H1 (cell line): ENCODE data around the gene SLC6A12. TPM values are rescaled to one million over a fixed set of nuclear protein-coding genes. Genes with fewer than 3 reads are reported as not detected.
A peak's percentile ranks its signal among the peaks of the same experiment; 100 is the strongest.

Experiments
- CTCF ChIA-PET: fragments of 300-600 bp; sonication (Branson Sonifier 250); formaldehyde crosslinking; loops from one replicate; lab custom pipeline; 2021; ENCODE audit not compliant: partially characterized antibody; lab: Charles Lee
- POLR2A ChIA-PET: fragments of 300-600 bp; sonication (Branson Sonifier 250); formaldehyde crosslinking; loops from one replicate; lab custom pipeline; 2021; ENCODE audit warnings: inconsistent platforms; ENCODE audit not compliant: partially characterized antibody; lab: Charles Lee
- DNase-seq, 2 experiments: peaks; one replicate each; pipeline versions ENCODE4 v3.0.0 to v3.0.0-alpha.2; 2010 to 2022; ENCODE audit warnings: low spot score in 2 of 2, low read depth in 1 of 2, mixed read lengths in 1 of 2
- FAIRE-seq: peaks from 2 replicates; lab custom pipeline; 2011; peaks lifted over from hg19 to GRCh38; lab: Jason Lieb, UNC
- H2AFZ ChIP-seq: 2 replicates; pipeline ENCODE4 v1.8.1; 2012; ENCODE audit warnings: low read length, inconsistent platforms
- H2AK5ac ChIP-seq: 2 replicates; pipeline ENCODE4 v1.6.1; 2013; ENCODE audit warnings: low read depth, low read length
- H2BK120ac ChIP-seq: replicated peaks from 2 replicates; pipeline ENCODE3; 2013; ENCODE audit warnings: low read depth, low read length, inconsistent platforms
- H2BK12ac ChIP-seq: 2 replicates; pipeline ENCODE4 v1.6.1; 2013; ENCODE audit warnings: low read depth, low read length
- H2BK15ac ChIP-seq: 2 replicates; pipeline ENCODE4 v1.6.1; 2013; ENCODE audit warnings: low read length
- H2BK20ac ChIP-seq: 2 replicates; pipeline ENCODE4 v1.6.1; 2013; ENCODE audit warnings: low read length
- H2BK5ac ChIP-seq: 2 replicates; pipeline ENCODE4 v1.6.1; 2013; ENCODE audit warnings: low read depth, low read length
- H3K14ac ChIP-seq: 2 replicates; pipeline ENCODE4 v1.6.1; 2013; ENCODE audit warnings: inconsistent platforms; ENCODE audit not compliant: insufficient read length
- H3K18ac ChIP-seq: 2 replicates; pipeline ENCODE4 v1.6.1; 2013; ENCODE audit warnings: low read length; ENCODE audit errors: extremely low read depth
- H3K23ac ChIP-seq: 2 replicates; pipeline ENCODE4 v1.6.1; 2013; ENCODE audit warnings: inconsistent platforms; ENCODE audit not compliant: insufficient read length
- H3K23me2 ChIP-seq: 2 replicates; pipeline ENCODE4 v1.6.1; 2013; ENCODE audit warnings: low read depth, low read length
- H3K27ac ChIP-seq: 2 replicates; pipeline ENCODE4 v1.6.1; 2011; ENCODE audit warnings: low read depth, low read length, inconsistent platforms
- H3K27me3 ChIP-seq, 4 experiments: replicated peaks in 1 of 4; 1 replicate in 1 of 4; 2 replicates in 3 of 4; pipeline versions ENCODE4 v1.6.1 to v1.8.1; 2011 to 2013; ENCODE audit warnings: low read length in 3 of 4, mild to moderate bottlenecking in 3 of 4, inconsistent platforms in 2 of 4, mixed read lengths in 2 of 4, moderate library complexity in 1 of 4; ENCODE audit not compliant: control insufficient read depth in 3 of 4, insufficient read depth in 3 of 4; ENCODE audit errors: extremely low read depth in 1 of 4
- H3K36me3 ChIP-seq, 4 experiments: 2 replicates each; pipeline versions ENCODE4 v1.6.1 to v1.8.1; 2011 to 2013; ENCODE audit warnings: mild to moderate bottlenecking in 4 of 4, low read length in 3 of 4, moderate library complexity in 2 of 4, control low read depth in 1 of 4, inconsistent platforms in 1 of 4; ENCODE audit not compliant: insufficient read depth in 4 of 4, control insufficient read depth in 2 of 4
- H3K4ac ChIP-seq: replicated peaks from 2 replicates; pipeline ENCODE3; 2013; ENCODE audit warnings: low read length, low read depth, mixed read lengths, inconsistent platforms; ENCODE audit not compliant: insufficient read length
- H3K4me1 ChIP-seq, 4 experiments: replicated peaks in 1 of 4; 1 replicate in 1 of 4; 2 replicates in 3 of 4; pipeline versions ENCODE4 v1.6.1 to v1.8.1; 2011 to 2013; ENCODE audit warnings: low read length in 3 of 4, inconsistent platforms in 2 of 4, mixed read lengths in 1 of 4; ENCODE audit not compliant: insufficient read depth in 4 of 4, control insufficient read depth in 3 of 4
- H3K4me2 ChIP-seq, 2 experiments: 2 replicates each; pipeline versions ENCODE4 v1.6.1 to v1.8.1; 2011 to 2013; ENCODE audit warnings: low read depth in 2 of 2, low read length in 2 of 2, control low read depth in 1 of 2, inconsistent platforms in 1 of 2, mild to moderate bottlenecking in 1 of 2; ENCODE audit not compliant: insufficient read depth in 1 of 2
- H3K4me3 ChIP-seq, 4 experiments: fragments of 200-600, 300-600 bp in 1 of 4; sonication (generic), shearing (Covaris generic), sonication (Bioruptor Twin) in 1 of 4; 2 replicates each; pipeline versions ENCODE4 v1.5.1 to v1.8.1; 2011 to 2016; ENCODE audit warnings: low read length in 4 of 4, low read depth in 3 of 4, control low read depth in 2 of 4, inconsistent platforms in 2 of 4, mild to moderate bottlenecking in 2 of 4, mixed read lengths in 1 of 4, moderate library complexity in 1 of 4; ENCODE audit not compliant: insufficient read depth in 2 of 4; ENCODE audit errors: extremely low read depth in 1 of 4
- H3K56ac ChIP-seq: replicated peaks from 2 replicates; pipeline ENCODE3; 2013; ENCODE audit warnings: low read depth, mild to moderate bottlenecking, mixed read lengths, low read length, inconsistent platforms; ENCODE audit not compliant: insufficient read length
- H3K79me1 ChIP-seq: 2 replicates; pipeline ENCODE4 v1.6.1; 2013; ENCODE audit warnings: low read depth, low read length, control low read depth
- H3K79me2 ChIP-seq, 2 experiments: 2 replicates each; pipeline versions ENCODE4 v1.6.1 to v1.8.1; 2012 to 2013; ENCODE audit warnings: low read length in 2 of 2, mild to moderate bottlenecking in 2 of 2, inconsistent platforms in 1 of 2; ENCODE audit not compliant: insufficient read depth in 2 of 2, control insufficient read depth in 1 of 2
- H3K9ac ChIP-seq, 4 experiments: replicated peaks in 1 of 4; 1 replicate in 1 of 4; 2 replicates in 3 of 4; pipeline versions ENCODE4 v1.6.1 to v1.8.1; 2011 to 2013; ENCODE audit warnings: low read depth in 3 of 4, low read length in 3 of 4, control low read depth in 2 of 4, mild to moderate bottlenecking in 2 of 4, moderate library complexity in 2 of 4, inconsistent platforms in 1 of 4; ENCODE audit errors: extremely low read depth in 1 of 4
- H3K9me3 ChIP-seq, 2 experiments: 2 replicates each; pipeline versions ENCODE4 v1.6.1 to v1.8.1; 2012 to 2013; ENCODE audit warnings: mild to moderate bottlenecking in 2 of 2, moderate library complexity in 2 of 2, control low read depth in 1 of 2, inconsistent platforms in 1 of 2, low read depth in 1 of 2, low read length in 1 of 2, mixed read lengths in 1 of 2; ENCODE audit not compliant: insufficient read depth in 2 of 2
- H4K20me1 ChIP-seq, 2 experiments: replicated peaks in 1 of 2; 2 replicates each; pipeline versions ENCODE3 to v1.8.1; 2011 to 2013; ENCODE audit warnings: inconsistent platforms in 2 of 2, low read length in 2 of 2, mild to moderate bottlenecking in 1 of 2; ENCODE audit not compliant: insufficient read depth in 2 of 2, control insufficient read depth in 1 of 2
- H4K5ac ChIP-seq: 2 replicates; pipeline ENCODE4 v1.6.1; 2013; ENCODE audit warnings: low read length, low read depth, mixed read lengths, inconsistent platforms; ENCODE audit not compliant: insufficient read length
- H4K8ac ChIP-seq: 2 replicates; pipeline ENCODE4 v1.8.0; 2013; ENCODE audit warnings: mild to moderate bottlenecking, moderate library complexity, low read length, inconsistent platforms; ENCODE audit not compliant: insufficient read depth; ENCODE audit errors: extremely low read depth
- H4K91ac ChIP-seq: replicated peaks from 2 replicates; pipeline ENCODE3; 2013; ENCODE audit warnings: low read length, mixed read lengths, inconsistent platforms; ENCODE audit not compliant: insufficient read length
- EZH2 ChIP-seq: fragments of 200-600 bp; sonication (generic); IDR thresholded peaks from 2 replicates; pipeline ENCODE4 v1.7.1; 2012; ENCODE audit warnings: low read depth, mild to moderate bottlenecking, moderate library complexity, low read length, inconsistent platforms; ENCODE audit not compliant: severe bottlenecking
- JUN ChIP-seq: IDR thresholded peaks from 2 replicates; pipeline ENCODE4 v1.6.1; 2011; ENCODE audit warnings: low read depth, mild to moderate bottlenecking, improper control_type of control experiment, low read length
- SIX5 ChIP-seq: IDR thresholded peaks from 2 replicates; pipeline ENCODE4 v1.6.1; 2011; ENCODE audit warnings: mild to moderate bottlenecking, low read depth, low read length
- TBP ChIP-seq: IDR thresholded peaks from 2 replicates; pipeline ENCODE4 v1.6.1; 2011; ENCODE audit warnings: low read depth, low read length, improper control_type of control experiment
- WGBS, 2 experiments: shearing (Covaris generic) in 1 of 2; methylation state at CpG; one replicate each; pipeline versions ENCODE4 v1.1.6 to v1.1.7; 2013 to 2015; ENCODE audit warnings: low lambda C conversion rate in 2 of 2, mixed read lengths in 2 of 2, inconsistent platforms in 1 of 2, low coverage in 1 of 2, missing lambda C conversion rate in 1 of 2; ENCODE audit not compliant: insufficient replicate concordance in 2 of 2, insufficient coverage in 1 of 2, insufficient read length in 1 of 2; ENCODE audit errors: extremely low coverage in 1 of 2, missing lambda C conversion rate in 1 of 2; 5-methylcytosine and 5-hydroxymethylcytosine counted together
- polyA plus RNA-seq, 7 experiments: library from polyadenylated mRNA; depleted of rRNA in 3 of 7; stranded (reverse) in 5 of 7; unstranded in 2 of 7; fragments of >200 nt in 5 of 7; fragments of 200-250 nt in 2 of 7; gene quantifications; 1 replicate in 5 of 7; 2 replicates in 1 of 7; 4 replicates in 1 of 7; pipeline versions ENCODE4 v1.2.1 to v1.2.3, GENCODE V29; 2011 to 2013; ENCODE audit warnings: missing spikeins in 2 of 7, mixed read lengths in 2 of 7
- total RNA-seq: library from RNA; stranded (reverse); fragmentation: NEBNext Ultra II Directional; extraction: Animal tissue kit (Norgen Biotek cat#: 25700); gene quantifications from 2 replicates; pipeline ENCODE4 v1.2.1, GENCODE V29; 2021

The SLC6A12 gene
- total and polyA plus RNA-seq, 2 of the 8 experiments (the other 6 are each of a cell fraction or from before 2014, with no cell fraction given), result 0.70 to 1.1 TPM

GRCh38 chr12:148676-149416, 65.1 kb downstream of the SLC6A12 start:
- H4K8ac ChIP-seq, result no peak overlapping the region; the same call in 1 of the 2 replicates
- H2AFZ ChIP-seq, result no peak overlapping the region
- H3K36me3 ChIP-seq, result no peaks in the 10 kb centered on the region
- no peak overlapping the region for H3K4me2 ChIP-seq
- no peak overlapping the region for H3K56ac ChIP-seq
- peak overlapping the region; percentile 37; the same call in 1 of the 2 replicates for H2BK15ac ChIP-seq
- DNase-seq (no peak), FAIRE-seq (no peak)
- H3K27ac ChIP-seq, result no peak overlapping the region
- no peak overlapping the region for H2BK120ac ChIP-seq
- H3K79me2 ChIP-seq, result no peaks in the 10 kb centered on the region
- no peaks in the 10 kb centered on the region for H3K23me2 ChIP-seq
- H3K79me1 ChIP-seq, result no peaks in the 10 kb centered on the region
- no peaks in the 10 kb centered on the region for H3K9me3 ChIP-seq
- 0 out of 2 replicates have a peak overlapping the region, but pooled peaks have one; percentile 9 for H3K18ac ChIP-seq
- peak overlapping the region; percentile 9 for H4K91ac ChIP-seq
- no peak overlapping the region for H3K23ac ChIP-seq
- TF ChIP-seq JUN, result no peak
- no peak for TF ChIP-seq SIX5
- no peak for TF ChIP-seq EZH2
- TF ChIP-seq TBP, result no peak
- H3K27me3 ChIP-seq, result no peaks in the 10 kb centered on the region
- peaks cover 0 to 15% (median 4%) of the 10 kb centered on the region in 4 experiments; a peak in 6 of 7 replicates for H3K4me1 ChIP-seq
- no peak overlapping the region for H2BK20ac ChIP-seq
- H3K4me3 ChIP-seq, result no peak overlapping the region
- no peak overlapping the region for H3K9ac ChIP-seq
- H2BK12ac ChIP-seq, result peak overlapping the region; percentile 22; the same call in 1 of the 2 replicates
- no peak overlapping the region for H2AK5ac ChIP-seq
- no peak overlapping the region for H3K14ac ChIP-seq
- 86% methylated on average over 18 of the region's 18 CpGs; no CpG with 5 or more reads in 1 of the 2 experiments for WGBS, 2 experiments
- ChIA-PET POLR2A (interaction anchor here (2.5 to 3.0 kb wide), 2 partner anchors 10 to 23 kb away, joined by 6 to 19 read pairs; no protein-coding TSS in a partner anchor), CTCF (interaction anchor here (0.6 to 8.0 kb wide), 12 partner anchors 11 to 78 kb away, joined by 3 to 51 read pairs (median 4); no protein-coding TSS in a partner anchor)
- H3K4ac ChIP-seq, result no peak overlapping the region
- H4K20me1 ChIP-seq, result no peaks in the 10 kb centered on the region
- H2BK5ac ChIP-seq, result peak overlapping the region; percentile 46; the same call in 1 of the 2 replicates
- H4K5ac ChIP-seq, result no peak overlapping the region
